HG03460 (cell line): ENCODE measurements around the gene GNB1.

Source experiments
- ATAC-seq: cut with Tn5 transposase; IDR thresholded peaks from one replicate; pipeline ENCODE4 v1.9.1; 2021; ENCODE audit not compliant: unreplicated experiment

The GNB1 gene

DNA sequence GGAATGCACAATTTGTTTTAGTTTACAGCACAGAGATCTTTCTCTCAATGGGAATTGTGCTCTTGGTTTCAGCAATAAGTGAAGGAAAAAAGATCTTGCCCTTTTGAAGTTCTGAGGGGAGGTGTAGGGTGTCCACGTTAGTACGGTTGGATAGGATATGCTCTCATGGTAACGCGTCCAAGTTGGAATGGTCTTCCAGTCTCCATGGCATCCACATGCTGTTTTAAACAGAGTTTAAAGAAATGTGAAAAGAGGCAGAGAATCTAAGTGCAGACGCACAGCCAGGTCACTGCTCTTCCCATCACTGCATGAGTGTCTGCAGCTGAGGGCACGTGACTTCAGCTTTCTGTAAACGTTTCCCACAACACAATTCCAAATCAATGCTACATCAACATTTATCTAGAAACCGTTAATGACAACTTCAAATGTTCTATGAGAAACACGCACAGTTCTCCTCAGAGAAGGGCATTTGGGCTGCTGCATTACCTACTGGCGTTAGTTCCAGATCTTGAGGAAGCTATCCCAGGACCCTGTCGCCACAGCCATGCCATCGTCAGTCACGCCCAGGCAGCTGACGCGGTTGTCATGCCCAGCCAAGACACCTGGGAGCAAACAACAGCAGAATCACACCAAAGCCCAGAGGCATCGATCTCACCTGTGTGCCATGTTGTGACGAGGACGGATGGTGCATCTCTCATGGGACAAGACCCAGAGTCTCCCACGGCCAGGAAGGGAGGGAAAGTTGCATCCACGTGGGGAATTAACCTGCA lies 103.9 kb downstream of the GNB1 start:
- no peak for ATAC-seq

GRCh38 chr1:1785666-1786065 lies 105.2 kb downstream of the GNB1 start:
- no peak for ATAC-seq

- no peak for ATAC-seq
Measured at GRCh38 chr1:1784933-1785332, 106.0 kb downstream of the GNB1 start.

- ATAC-seq: no peak
Measured at GRCh38 chr1:1783320-1783719, 107.6 kb downstream of the GNB1 start.

DNA sequence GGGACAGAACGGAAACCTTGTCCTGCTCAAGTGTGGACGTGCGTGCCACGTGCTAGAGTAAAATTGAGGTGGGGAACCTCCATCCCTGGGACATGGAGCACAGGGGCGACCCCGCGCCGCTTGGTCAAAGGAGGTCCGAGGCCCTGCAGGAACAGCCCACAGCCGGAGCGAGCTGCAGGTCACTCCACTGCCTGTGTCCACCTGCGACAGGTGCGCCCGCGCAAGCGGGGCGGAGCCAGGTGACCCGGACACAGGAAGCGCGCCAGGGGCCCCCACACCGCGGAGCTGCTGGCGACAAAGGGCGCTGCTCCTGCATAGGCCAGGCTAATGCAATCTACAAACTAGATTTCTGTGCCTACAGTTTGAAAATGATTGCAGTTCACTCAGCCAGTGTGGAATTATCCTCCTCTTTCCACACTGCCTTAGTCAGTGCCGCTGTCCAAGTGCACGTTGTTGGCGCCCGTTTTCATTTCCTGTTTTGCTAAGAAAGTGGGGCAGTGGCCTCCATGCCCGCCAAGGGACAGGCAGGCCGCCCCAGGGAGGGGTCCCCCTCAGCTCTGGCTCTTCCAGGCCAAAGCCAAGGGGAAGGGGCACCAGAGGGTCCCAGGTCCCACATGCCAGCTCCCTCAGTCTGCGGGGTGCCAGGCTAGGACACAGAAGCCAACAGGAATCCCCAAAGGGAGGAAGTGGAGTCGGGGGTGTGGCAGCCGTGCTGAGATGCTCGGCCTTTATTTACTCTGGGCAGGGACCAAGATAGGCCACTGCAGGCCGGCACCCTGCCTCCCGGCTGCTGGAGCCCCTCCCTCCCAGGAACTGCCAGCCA lies 108.3 kb downstream of the GNB1 start:
- ATAC-seq: no peak

GRCh38 chr1:1781526-1781903 lies 109.4 kb downstream of the GNB1 start:
- ATAC-seq: no peak

DNA sequence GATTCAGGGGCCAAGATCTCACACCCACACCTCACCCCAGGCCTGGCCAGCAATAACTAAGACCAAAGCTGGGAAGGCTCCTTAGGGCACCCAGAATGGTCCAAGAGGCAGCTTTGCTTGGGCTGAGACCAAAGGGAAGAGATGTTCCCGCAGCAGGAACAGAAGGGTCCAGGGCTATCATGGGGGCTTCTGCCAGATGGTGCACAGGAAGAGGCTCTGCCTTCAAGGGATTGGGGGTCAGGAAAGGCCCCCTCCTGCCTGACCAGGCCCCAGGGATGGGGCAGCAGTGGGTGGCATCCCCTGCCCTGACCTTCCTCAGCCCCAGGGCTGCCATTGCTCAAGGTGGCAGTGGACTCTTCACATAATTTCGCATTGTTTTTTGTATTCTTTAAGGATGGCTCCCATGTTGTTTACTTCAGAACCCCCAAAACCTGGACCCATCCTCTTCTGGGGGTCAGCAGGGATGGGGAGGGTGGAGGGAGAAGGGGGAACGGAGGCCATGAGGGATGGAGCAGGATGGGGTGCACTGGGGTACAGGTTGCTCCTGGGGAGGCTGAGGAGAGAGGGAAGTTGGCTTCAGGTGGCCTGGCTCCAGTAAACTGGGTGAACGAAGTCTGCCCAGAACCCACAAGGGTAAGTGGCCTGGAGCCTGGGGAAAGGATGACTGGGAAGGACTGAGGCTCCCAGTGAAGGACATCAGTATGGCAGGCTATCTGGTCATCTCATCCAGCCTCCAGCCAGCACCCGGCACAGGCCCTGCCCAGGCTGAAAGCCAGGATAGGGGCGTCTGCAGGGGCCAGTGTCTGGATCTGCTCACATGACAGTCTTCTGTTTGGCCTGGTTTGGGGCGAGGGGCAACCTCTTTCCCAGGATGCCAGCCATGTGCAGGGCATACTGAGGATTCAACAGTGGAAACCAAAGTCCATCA lies 110.0 kb downstream of the GNB1 start:
- ATAC-seq: no peak

DNA sequence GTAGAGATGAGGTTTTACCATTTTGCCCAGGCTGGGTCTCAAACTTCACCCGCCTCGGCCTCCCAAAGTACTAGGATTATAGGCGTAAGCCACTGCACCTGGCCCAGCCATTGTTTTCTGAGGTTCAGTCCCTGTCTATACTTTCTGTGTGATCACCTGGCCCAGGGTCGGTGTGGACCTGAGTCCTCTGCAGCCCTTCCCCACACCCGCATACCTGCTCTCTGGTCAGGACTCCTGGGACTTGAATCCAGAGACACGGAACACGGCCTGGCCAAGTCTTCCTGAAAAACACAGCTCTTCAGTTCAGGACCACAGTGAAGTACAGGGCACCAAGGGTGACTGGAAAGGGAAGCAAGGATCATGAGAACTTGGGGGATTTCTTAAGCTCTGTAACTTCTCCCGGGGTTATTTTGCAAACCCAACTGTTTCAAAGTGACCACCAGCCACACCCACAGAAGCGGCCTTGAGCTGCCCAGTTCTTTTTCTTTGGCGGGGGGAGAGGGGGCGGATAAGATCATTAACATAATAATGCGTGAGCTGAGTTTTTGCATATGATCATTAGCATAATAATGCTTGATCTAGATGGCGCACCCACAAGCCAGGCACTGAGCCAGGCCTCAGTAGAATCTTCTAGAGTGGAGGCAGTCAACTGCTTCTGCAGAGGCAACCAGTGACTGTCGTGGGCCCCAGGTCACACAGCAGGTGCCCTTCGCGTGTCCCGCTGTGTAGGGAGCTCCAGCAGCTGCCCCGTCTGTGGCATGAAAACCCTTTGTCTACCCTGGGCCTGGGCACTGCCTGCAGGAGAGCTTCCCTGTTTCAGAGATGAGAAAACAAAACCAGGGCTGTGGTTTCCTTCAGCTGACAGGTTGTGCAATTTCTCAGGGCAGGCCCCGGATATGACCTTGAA lies 110.9 kb downstream of the GNB1 start:
- peak; percentile 32 for ATAC-seq

DNA sequence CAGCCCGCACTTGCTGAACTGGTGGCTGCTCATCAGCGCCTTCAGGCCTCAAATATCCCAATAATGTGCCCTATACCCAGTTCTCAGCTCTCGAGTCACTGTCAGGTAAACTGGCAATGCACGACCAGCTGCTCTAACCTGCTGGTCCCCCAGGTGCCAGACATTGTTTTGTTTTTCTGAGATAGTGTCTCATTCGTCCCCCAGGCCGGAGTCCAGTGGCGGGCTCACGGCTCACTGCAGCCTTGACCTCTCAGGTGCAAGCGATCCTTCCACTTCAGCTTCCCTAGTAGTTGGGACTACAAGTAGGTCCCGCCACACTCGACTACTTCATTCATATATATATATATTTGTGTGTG lies 111.6 kb downstream of the GNB1 start:
- ATAC-seq: no peak

- ATAC-seq: peak; percentile 56
Measured at GRCh38 chr1:1778663-1779319, 112.1 kb downstream of the GNB1 start.

DNA sequence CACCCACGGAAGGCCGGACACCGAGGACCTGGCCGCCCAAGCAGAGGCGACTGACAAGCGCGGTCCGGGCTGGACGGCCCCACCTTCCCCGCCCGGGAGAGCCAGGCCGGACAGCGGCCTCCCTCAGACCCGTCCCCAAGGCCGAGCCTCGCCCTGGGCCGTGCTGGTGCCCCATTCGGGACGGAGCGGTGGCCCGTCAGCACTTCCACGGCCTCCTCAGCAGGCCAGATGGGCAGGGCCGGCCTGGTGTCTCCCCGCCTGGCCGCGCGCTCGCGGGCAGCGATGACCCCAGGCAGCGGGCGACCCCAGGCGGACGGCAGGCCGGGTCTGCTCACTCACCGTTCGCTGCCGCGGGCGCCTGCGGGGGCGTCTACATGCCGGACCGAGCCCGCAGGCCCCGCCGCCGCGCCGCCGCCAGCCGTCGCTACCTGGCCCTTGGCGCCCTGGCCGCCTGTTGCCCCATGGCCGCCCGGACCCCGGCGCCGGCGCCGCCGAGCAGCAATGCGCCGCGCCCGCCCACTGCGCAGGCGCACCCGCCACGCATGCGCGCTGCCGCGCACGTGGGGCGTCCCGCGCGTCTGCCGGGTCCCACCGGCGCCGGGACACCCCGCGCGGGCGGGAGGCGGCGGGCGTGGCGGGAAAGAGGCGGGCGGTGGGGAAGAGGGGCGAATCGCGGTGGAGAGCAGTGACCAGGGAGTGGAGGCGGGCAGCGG lies 112.8 kb downstream of the GNB1 start, which contains the start of gene NADK:
Gene NADK (minus strand): TSS at position 521 of the 713 bp plus-strand sequence. CDS start 13,064 bp downstream, outside the sequence.
- ATAC-seq: peak; percentile 28

DNA sequence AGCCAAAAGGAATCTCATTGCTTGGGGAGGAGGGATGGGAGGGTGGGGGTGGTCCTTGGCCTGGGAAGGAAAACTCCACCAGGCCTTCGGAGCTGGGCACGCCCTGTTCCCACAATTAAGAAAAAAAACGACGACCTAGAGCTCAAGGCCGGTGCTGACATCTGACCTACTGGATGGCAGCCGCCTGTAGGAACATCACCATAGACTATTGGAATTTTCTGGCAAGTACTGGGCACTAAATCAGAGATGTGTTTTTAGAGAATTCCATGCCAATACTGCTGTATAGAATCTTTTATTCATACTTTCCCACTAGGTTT lies 113.3 kb downstream of the GNB1 start:
- no peak for ATAC-seq

- no peak for ATAC-seq
Measured at GRCh38 chr1:1776672-1777582, 114.0 kb downstream of the GNB1 start.

DNA sequence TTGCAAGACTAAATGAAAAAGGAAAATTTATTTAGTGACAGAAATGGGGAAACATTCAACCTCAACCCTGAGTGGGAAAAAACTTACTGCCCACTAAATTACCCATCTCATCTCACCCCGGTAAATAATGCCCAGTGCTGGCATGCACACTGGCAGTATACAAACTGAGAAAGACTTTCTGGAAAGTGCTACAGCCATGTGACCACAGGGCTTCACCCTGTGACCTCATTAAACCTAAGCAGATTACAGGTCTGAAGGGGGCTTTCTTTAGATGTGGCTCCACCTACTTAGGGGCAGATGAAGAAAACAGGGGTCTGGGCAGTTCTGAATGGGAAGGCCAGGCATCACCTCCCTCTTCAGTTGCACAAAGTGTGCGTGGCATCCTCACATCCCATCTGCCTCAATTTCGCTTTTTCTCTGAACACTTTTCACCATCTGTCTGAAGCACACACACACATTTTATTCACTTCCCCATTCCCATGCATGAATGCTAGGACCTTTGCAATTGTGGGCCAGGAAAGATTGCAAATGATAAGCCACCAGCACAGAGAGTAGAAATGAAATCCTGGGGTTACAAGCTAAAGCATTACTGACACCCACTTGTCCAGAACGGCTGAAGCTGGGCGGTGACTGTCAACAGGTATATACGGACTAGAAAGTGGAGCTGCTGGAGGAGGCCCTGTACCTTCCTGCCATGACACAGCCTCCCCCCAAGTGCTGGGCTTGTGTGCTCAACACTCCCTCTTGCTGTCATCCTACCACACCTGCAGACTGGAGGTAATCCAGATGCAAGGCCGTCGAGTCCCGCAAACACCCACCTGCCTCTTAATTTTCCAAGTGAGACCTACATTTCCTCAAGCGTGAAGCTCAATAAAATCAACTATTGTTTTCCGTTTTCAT lies 115.3 kb downstream of the GNB1 start:
- no peak for ATAC-seq

DNA sequence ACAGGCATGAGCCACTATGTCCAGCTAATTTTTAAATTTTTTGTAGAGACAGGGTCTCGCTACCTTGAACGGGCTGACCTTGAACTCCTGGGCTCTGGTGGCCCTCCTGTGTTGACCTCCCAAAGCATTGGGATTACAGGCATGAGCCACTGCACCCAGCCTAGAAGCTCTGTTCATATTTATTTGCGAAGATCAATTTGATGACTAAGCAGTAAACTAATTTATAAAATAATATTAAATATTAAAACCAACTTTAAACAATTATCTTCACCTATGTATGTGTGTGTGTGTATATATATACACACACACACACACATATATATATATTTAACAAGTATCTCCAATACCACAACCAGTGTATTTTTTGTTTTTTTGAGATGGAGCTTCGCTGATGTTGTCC lies 117.0 kb downstream of the GNB1 start:
- ATAC-seq: no peak

DNA sequence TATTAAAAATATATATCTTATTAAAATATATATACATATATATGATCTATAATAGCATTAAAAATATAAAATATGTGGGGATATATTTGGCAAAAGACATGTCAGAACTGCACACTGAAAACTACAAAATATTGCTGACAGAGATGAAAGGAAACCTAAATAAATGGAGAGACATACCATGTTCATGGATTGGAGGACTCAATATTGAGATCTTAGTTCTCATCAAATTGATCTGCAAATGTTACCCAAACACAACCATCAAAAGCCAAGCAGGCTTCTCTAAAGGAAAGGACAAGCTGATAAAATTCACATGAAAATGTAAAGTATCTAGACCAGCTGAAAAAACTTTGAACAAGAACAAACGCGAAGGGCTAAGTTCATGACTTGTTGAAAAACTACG lies 119.8 kb downstream of the GNB1 start:
- no peak for ATAC-seq

GRCh38 chr1:1770102-1770501 lies 120.8 kb downstream of the GNB1 start:
- ATAC-seq: no peak
